Keratinocyte (primary cell): Measurements from ENCODE around the gene XG.

Experiments
- CTCF ChIP-seq, 3 experiments: IDR thresholded peaks in 1 of 3; conservative IDR thresholded peaks in 1 of 3; optimal IDR thresholded peaks in 1 of 3; 2 replicates in 2 of 3; 3 replicates in 1 of 3; pipeline versions ENCODE3 to v1.5.1; 2011; ENCODE audit warnings: low read length in 3 of 3, mild to moderate bottlenecking in 3 of 3, moderate library complexity in 2 of 3, control low read depth in 1 of 3, inconsistent platforms in 1 of 3; ENCODE audit not compliant: insufficient read depth in 2 of 3; ENCODE audit errors: extremely low read depth in 1 of 3
- EZH2 ChIP-seq: IDR thresholded peaks from one replicate; pipeline ENCODE4 v1.6.1; 2012; ENCODE audit warnings: inconsistent platforms, mild to moderate bottlenecking, low read length, moderate library complexity

GRCh38 chrX:2774057-2774456, 22.2 kb downstream of the XG start:
- no peak for TF ChIP-seq CTCF (optimal IDR thresholded peaks at IDR 0.05 in 1 of 3, IDR thresholded peaks at IDR 0.05 in 1 of 3, conservative IDR thresholded peaks at IDR 0.05 in 1 of 3; ENCODE audit: extremely low read depth in 1 of 3, insufficient read depth in 2 of 3, low read length in 3 of 3)
- no peak for TF ChIP-seq EZH2
